HCT116 (cell line): ENCODE measurements around the gene RANBP9.

ENCODE experiments used
- CTCF ChIP-seq, 3 experiments: fragments of 200-600 bp in 1 of 3; sonication (generic) in 1 of 3; IDR thresholded peaks in 2 of 3; conservative IDR thresholded peaks in 1 of 3; 2 replicates each; pipeline ENCODE4 v1.5.1; 2012 to 2017; ENCODE audit warnings: low read depth in 2 of 3, low read length in 2 of 3, antibody characterized with exemption in 1 of 3, borderline replicate concordance in 1 of 3, control low read depth in 1 of 3, mild to moderate bottlenecking in 1 of 3, mixed read lengths in 1 of 3, mixed run types in 1 of 3, moderate library complexity in 1 of 3; ENCODE audit not compliant: insufficient read depth in 1 of 3
- FOSL1 ChIP-seq: IDR thresholded peaks from 2 replicates; pipeline ENCODE4 v1.6.1; 2012; ENCODE audit warnings: low read depth
- RAD21 ChIP-seq: IDR thresholded peaks from 2 replicates; pipeline ENCODE4 v1.6.1; 2012; ENCODE audit warnings: low read depth, mild to moderate bottlenecking
- SIN3A ChIP-seq: IDR thresholded peaks from 2 replicates; pipeline ENCODE4 v1.6.1; 2012; ENCODE audit warnings: low read depth

DNA sequence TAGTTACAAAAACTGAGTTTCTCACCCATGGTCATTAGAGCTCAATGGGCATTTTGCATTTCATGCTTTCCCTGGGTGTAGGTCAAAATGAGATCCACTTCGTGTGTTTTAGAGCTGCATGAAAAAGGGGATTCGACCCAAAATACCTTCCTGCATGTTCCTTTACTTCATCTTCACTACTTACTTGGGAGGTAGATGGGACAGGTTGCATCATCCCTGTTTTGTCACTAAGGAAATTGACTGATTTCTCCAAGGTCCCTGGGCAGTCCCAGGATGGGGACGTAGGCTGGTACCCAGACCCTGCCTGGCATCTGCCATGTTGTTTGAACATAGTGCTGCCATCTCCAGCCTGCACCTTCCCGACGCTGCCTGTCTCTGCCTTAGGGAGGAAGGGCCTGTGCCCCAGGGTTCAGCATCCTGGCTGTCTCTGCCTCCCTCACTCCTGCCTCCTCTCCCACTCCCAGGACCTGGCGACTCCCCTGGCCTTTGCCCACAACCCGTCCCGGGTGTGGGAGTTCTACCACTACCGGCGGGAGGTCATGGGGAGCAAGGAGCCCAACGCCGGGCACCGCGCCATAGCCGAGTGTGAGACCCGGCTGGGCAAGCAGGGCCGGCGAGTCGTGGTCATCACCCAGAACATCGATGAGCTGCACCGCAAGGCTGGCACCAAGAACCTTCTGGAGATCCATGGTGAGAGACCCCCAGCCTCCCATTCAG, 120.3 kb downstream of the RANBP9 start:
- TF ChIP-seq FOSL1 (no peak), CTCF (IDR thresholded peaks at IDR 0.05 in 2 of 3, conservative IDR thresholded peaks at IDR 0.05 in 1 of 3; ENCODE audit: borderline replicate concordance in 1 of 3, insufficient read depth in 1 of 3, low read depth in 2 of 3, low read length in 2 of 3) (no peak), SIN3A (no peak), RAD21 (no peak)
